ENCODE measurements around the gene MEPCE.

The MEPCE gene

GRCh38 chr7:100428967-100429636 lies 529 bp upstream of the MEPCE start:
- no peaks in the 10 kb centered on the region for H3K27me3 ChIP-seq (replicated peaks)
- in situ Hi-C loops (cut with HindIII; ENCODE audit: low pct_ligation_motif_present, low sequenced_read_pairs), result no loop called here
- peak overlapping the region; percentile 66 for H3K4me3 ChIP-seq (ENCODE audit: low read depth, low read length)
- TF ChIP-seq, protein P1, sequence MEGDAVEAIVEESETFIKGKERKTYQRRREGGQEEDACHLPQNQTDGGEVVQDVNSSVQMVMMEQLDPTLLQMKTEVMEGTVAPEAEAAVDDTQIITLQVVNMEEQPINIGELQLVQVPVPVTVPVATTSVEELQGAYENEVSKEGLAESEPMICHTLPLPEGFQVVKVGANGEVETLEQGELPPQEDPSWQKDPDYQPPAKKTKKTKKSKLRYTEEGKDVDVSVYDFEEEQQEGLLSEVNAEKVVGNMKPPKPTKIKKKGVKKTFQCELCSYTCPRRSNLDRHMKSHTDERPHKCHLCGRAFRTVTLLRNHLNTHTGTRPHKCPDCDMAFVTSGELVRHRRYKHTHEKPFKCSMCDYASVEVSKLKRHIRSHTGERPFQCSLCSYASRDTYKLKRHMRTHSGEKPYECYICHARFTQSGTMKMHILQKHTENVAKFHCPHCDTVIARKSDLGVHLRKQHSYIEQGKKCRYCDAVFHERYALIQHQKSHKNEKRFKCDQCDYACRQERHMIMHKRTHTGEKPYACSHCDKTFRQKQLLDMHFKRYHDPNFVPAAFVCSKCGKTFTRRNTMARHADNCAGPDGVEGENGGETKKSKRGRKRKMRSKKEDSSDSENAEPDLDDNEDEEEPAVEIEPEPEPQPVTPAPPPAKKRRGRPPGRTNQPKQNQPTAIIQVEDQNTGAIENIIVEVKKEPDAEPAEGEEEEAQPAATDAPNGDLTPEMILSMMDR (IDR thresholded peaks at IDR 0.05; ENCODE audit: low read depth, low read length, missing control alignments), result peak; percentile 21
- H3K27ac ChIP-seq, result peak overlapping the region; percentile 96
- DNase-seq, result peak; percentile 100
- H3K36me3 ChIP-seq (replicated peaks), result peaks cover 12% of the 10 kb centered on the region

- Histone ChIP-seq H3K4me3 (ENCODE audit: low read depth, low read length) (peak overlapping the region; percentile 66), H3K36me3 (replicated peaks) (peaks cover 18% of the 10 kb centered on the region), H3K27ac (no peak overlapping the region), H3K27me3 (replicated peaks) (no peaks in the 10 kb centered on the region)
- in situ Hi-C loops (cut with HindIII; ENCODE audit: low pct_ligation_motif_present, low sequenced_read_pairs), result no loop called here
- TF ChIP-seq, protein P1 (IDR thresholded peaks at IDR 0.05; ENCODE audit: low read depth, low read length, missing control alignments), result no peak
- DNase-seq, result no peak
Measured at GRCh38 chr7:100430493-100431285, 1.1 kb downstream of the MEPCE start.

GRCh38 chr7:100431286-100431735 lies 1.7 kb downstream of the MEPCE start:
- H3K27me3 ChIP-seq (replicated peaks), result no peaks in the 10 kb centered on the region
- TF ChIP-seq, protein P1 (IDR thresholded peaks at IDR 0.05; ENCODE audit: low read depth, low read length, missing control alignments), result no peak
- DNase-seq, result no peak
- H3K4me3 ChIP-seq (ENCODE audit: low read depth, low read length), result no peak overlapping the region
- H3K27ac ChIP-seq, result no peak overlapping the region
- in situ Hi-C loops (cut with HindIII; ENCODE audit: low pct_ligation_motif_present, low sequenced_read_pairs), result no loop called here
- H3K36me3 ChIP-seq (replicated peaks), result peaks cover 18% of the 10 kb centered on the region

DNA sequence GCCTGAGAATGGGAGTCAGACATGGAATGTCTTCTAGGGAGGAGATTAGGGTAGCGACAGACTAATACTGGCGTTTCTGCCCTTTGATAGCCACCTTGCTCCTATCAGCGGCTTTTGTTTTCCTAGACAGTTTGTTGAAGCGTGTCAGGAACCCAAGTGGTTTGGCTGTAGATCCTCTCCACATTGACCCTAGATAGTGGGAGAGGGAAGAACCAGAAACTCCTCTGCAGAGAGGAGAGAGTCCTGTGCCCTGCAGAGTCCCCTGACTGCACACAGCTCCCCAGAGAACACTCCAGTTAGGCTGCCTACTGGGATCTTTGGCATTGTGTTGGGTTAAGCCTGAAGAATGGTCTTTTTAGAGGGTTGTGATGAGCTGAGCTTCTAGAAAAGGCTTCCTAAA lies 2.4 kb downstream of the MEPCE start:
- H3K27ac ChIP-seq, result no peak overlapping the region
- in situ Hi-C loops (cut with HindIII; ENCODE audit: low pct_ligation_motif_present, low sequenced_read_pairs), result no loop called here

DNA sequence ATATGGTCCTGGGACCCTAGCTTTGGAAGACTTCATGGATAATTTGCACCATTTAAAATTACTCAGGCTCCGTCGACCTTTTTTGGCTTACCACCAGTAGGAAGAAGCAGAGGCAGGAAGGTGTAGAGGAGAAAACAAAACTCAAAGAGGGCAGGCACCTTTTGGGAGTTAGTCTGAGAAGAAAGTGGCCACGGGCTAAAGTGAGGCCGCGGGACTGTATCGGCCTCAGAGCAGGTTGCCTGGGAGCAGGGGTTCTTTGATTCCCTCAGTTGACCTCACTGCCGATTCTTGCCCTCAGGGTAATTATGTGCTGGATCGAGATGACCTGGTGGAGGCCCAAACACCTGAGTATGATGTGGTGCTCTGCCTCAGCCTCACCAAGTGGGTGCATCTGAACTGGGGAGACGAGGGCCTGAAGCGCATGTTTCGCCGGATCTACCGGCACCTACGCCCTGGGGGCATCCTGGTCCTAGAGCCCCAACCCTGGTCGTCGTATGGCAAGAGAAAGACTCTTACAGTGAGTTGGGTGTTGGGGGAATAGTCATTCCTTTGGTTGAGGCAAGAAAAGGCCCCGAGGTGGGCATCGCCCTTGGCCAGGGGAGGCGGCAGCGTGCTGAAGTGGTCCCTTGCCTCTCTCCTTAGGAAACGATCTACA lies 3.1 kb downstream of the MEPCE start:
- DNase-seq, result no peak
- Histone ChIP-seq H3K36me3 (replicated peaks) (peaks cover 18% of the 10 kb centered on the region), H3K4me3 (ENCODE audit: low read depth, low read length) (no peak overlapping the region), H3K27ac (no peak overlapping the region), H3K27me3 (replicated peaks) (no peaks in the 10 kb centered on the region)
- in situ Hi-C loops (cut with HindIII; ENCODE audit: low pct_ligation_motif_present, low sequenced_read_pairs), result no loop called here
- TF ChIP-seq, protein P1 (IDR thresholded peaks at IDR 0.05; ENCODE audit: low read depth, low read length, missing control alignments), result no peak

More for the DNA sequence above, 2.4 kb downstream of the MEPCE start:
- DNase-seq, result no peak
- no peaks in the 10 kb centered on the region for H3K27me3 ChIP-seq (replicated peaks)
- TF ChIP-seq, protein P1 (IDR thresholded peaks at IDR 0.05; ENCODE audit: low read depth, low read length, missing control alignments), result no peak
- H3K36me3 ChIP-seq (replicated peaks), result peaks cover 18% of the 10 kb centered on the region
- no peak overlapping the region for H3K4me3 ChIP-seq (ENCODE audit: low read depth, low read length)

Data from brain microvascular endothelial cell (primary cell).